GM12878 (cell line): Measurements from ENCODE around the gene TLCD2. TPM values are rescaled to one million over a fixed set of nuclear protein-coding genes. Genes with fewer than 3 reads are reported as not detected.

ENCODE experiments used
- ATAC-seq: fragments of 200-7000 bp; cut with Tn5 transposase; 3 replicates; pipeline ENCODE4 v1.9.1; 2020; ENCODE audit warnings: mild to moderate bottlenecking, moderate library complexity
- BruUV-seq: library from RNA; stranded (reverse); fragments of 400-500 nt; replicated peaks from 2 replicates; lab custom pipeline; 2021; lab: Mats Ljungman, UMichigan
- CTCF ChIA-PET: fragments of 300-600 bp; sonication (Branson Sonifier 250); formaldehyde crosslinking; extraction: SDS; loops from one replicate; lab custom pipeline; 2021; ENCODE audit warnings: inconsistent platforms; lab: Yijun Ruan, JAX
- POLR2A ChIA-PET: fragments of 350-600 bp; formaldehyde crosslinking; extraction: SDS; loops from one replicate; lab custom pipeline; 2021; ENCODE audit warnings: inconsistent platforms; lab: Charles Lee
- RAD21 ChIA-PET: fragments of 300-600 bp; sonication (Branson Sonifier 250); formaldehyde crosslinking; loops from one replicate; lab custom pipeline; 2023; ENCODE audit warnings: antibody characterized with exemption; ENCODE audit not compliant: unreplicated experiment; lab: Charles Lee
- SMC1A ChIA-PET: fragments of 300-600 bp; sonication (Branson Sonifier 250); formaldehyde crosslinking; loops from one replicate; lab custom pipeline; 2023; ENCODE audit not compliant: unreplicated experiment, uncharacterized antibody; lab: Charles Lee
- DNase-seq: peaks from one replicate; pipeline ENCODE4 v3.0.0-alpha.2; 2011; ENCODE audit warnings: low read depth, low spot score
- FAIRE-seq: peaks from 3 replicates; lab custom pipeline; 2011; peaks lifted over from hg19 to GRCh38; lab: Jason Lieb, UNC
- H2AFZ ChIP-seq: 2 replicates; pipeline ENCODE4 v1.6.0; 2011; ENCODE audit warnings: low read depth, low read length, control low read depth; ENCODE audit not compliant: control insufficient read depth
- H3K27ac ChIP-seq: 2 replicates; pipeline ENCODE4 v1.5.1; 2011; ENCODE audit warnings: control low read depth; ENCODE audit not compliant: control insufficient read depth, insufficient read depth
- H3K27me3 ChIP-seq, 2 experiments: replicated peaks in 1 of 2; 2 replicates each; pipeline versions ENCODE4 v1.6.0 to v1.6.1; 2011; ENCODE audit warnings: low read length in 1 of 2; ENCODE audit not compliant: control insufficient read depth in 2 of 2, insufficient read depth in 2 of 2
- H3K36me3 ChIP-seq, 2 experiments: 2 replicates each; pipeline ENCODE4 v1.5.1; 2011; ENCODE audit warnings: low read length in 1 of 2; ENCODE audit not compliant: control insufficient read depth in 2 of 2, insufficient read depth in 2 of 2
- H3K4me1 ChIP-seq: 2 replicates; pipeline ENCODE4 v1.6.1; 2011; ENCODE audit warnings: mild to moderate bottlenecking, low read length, moderate library complexity, mixed read lengths; ENCODE audit not compliant: control insufficient read depth, insufficient read depth
- H3K4me2 ChIP-seq: 2 replicates; pipeline ENCODE4 v1.6.0; 2011; ENCODE audit warnings: control low read depth; ENCODE audit not compliant: control insufficient read depth, insufficient read depth
- H3K4me3 ChIP-seq: fragments of 200-600 bp; sonication (generic); 2 replicates; pipeline ENCODE4 v1.5.1; 2016
- H3K79me2 ChIP-seq: 2 replicates; pipeline ENCODE4 v1.6.0; 2011; ENCODE audit warnings: low read length; ENCODE audit not compliant: control insufficient read depth, insufficient read depth
- H3K9ac ChIP-seq: 2 replicates; pipeline ENCODE4 v1.8.0; 2011; ENCODE audit warnings: low read length, control low read depth, mixed read lengths; ENCODE audit not compliant: control insufficient read depth, insufficient read depth
- H3K9me3 ChIP-seq: replicated peaks from 3 replicates; pipeline ENCODE4 v1.5.1; 2011; ENCODE audit warnings: mild to moderate bottlenecking, low read length; ENCODE audit not compliant: control insufficient read depth, insufficient read depth
- H4K20me1 ChIP-seq: 2 replicates; pipeline ENCODE4 v1.6.0; 2011; ENCODE audit not compliant: control insufficient read depth, insufficient read depth
- EP300 ChIP-seq, 2 experiments: fragments of 150-350 bp in 1 of 2; IDR thresholded peaks; 2 replicates each; pipeline ENCODE4 v1.6.1; 2011 to 2012; ENCODE audit warnings: low read depth in 2 of 2, low read length in 2 of 2, borderline replicate concordance in 1 of 2, improper control_type of control experiment in 1 of 2, inconsistent platforms in 1 of 2; ENCODE audit not compliant: control insufficient read depth in 1 of 2
- LARP7 ChIP-seq: fragments of 450-650 bp; IDR thresholded peaks from 2 replicates; pipeline ENCODE4 v1.6.1; 2017; ENCODE audit warnings: mild to moderate bottlenecking
- MTA3 ChIP-seq: IDR thresholded peaks from 2 replicates; pipeline ENCODE4 v1.6.1; 2012; ENCODE audit warnings: low read length, inconsistent platforms, borderline replicate concordance
- YBX1 ChIP-seq: fragments of 450-650 bp; IDR thresholded peaks from 2 replicates; pipeline ENCODE4 v1.6.1; 2016; ENCODE audit warnings: antibody characterized with exemption
- ZNF217 ChIP-seq: fragments of 450-650 bp; IDR thresholded peaks from 2 replicates; pipeline ENCODE4 v1.6.1; 2017; ENCODE audit warnings: antibody characterized with exemption, mild to moderate bottlenecking
- WGBS: methylation state at CpG from one replicate; pipeline ENCODE4 v1.1.6; 2016; ENCODE audit warnings: low lambda C conversion rate; ENCODE audit not compliant: insufficient replicate concordance, insufficient coverage; ENCODE audit errors: missing lambda C conversion rate; 5-methylcytosine and 5-hydroxymethylcytosine counted together
- in situ Hi-C: fragments of 300-500 bp; cut with MboI; formaldehyde crosslinking; loops from 9 replicates; pipeline ENCODE4 v1.14.3; 2018; ENCODE audit warnings: mixed read lengths
- intact Hi-C: fragments of 100-400 bp; cut with micrococcal nuclease; formaldehyde crosslinking; loops from one replicate; pipeline ENCODE4 v1.14.2; 2022; ENCODE audit not compliant: unreplicated experiment
- polyA plus RNA-seq, 11 experiments: library from polyadenylated mRNA; depleted of rRNA in 4 of 11; unstranded in 6 of 11; stranded (reverse) in 5 of 11; fragments of >200 nt; fragmentation: Nextera tagmentation in 4 of 11; fragmentation: Illumina TruSeq in 1 of 11; extraction: Ambion mirVana in 4 of 11; extraction: Trizol in 1 of 11; gene quantifications; 1 replicate in 1 of 11; 2 replicates in 10 of 11; pipeline versions ENCODE4 v1.2.1 to v1.2.3, GENCODE V29; 2011 to 2016; ENCODE audit warnings: inconsistent platforms in 2 of 11, missing spikeins in 2 of 11, low read depth in 1 of 11
- total RNA-seq, 4 experiments: library from RNA; depleted of rRNA in 3 of 4; stranded (reverse); fragments of >200 nt in 3 of 4; fragmentation: Illumina TruSeq in 1 of 4; extraction: Trizol in 1 of 4; gene quantifications; 2 replicates each; pipeline versions ENCODE4 v1.2.1 to v1.2.3, GENCODE V29; 2013 to 2021
- TF ChIP-seq, protein P1 (sequence below): IDR thresholded peaks from 2 replicates; pipeline ENCODE4 v1.6.1; 2011; ENCODE audit warnings: mild to moderate bottlenecking, low read depth, low read length, moderate library complexity; ENCODE audit not compliant: insufficient replicate concordance
- TF ChIP-seq, protein P2 (sequence below): fragments of 450-650 bp; conservative IDR thresholded peaks from 2 replicates; pipeline ENCODE4 v1.6.1; 2017; ENCODE audit warnings: mild to moderate bottlenecking, moderate library complexity
- TF ChIP-seq, protein P3 (sequence below): fragments of 450-650 bp; formaldehyde crosslinking; IDR thresholded peaks from 2 replicates; pipeline ENCODE4 v1.5.0; 2022; ENCODE audit warnings: mild to moderate bottlenecking, missing genetic modification characterization

TLCD2 gene
- total and polyA plus RNA-seq, 10 of the 15 experiments (the other 5 are each of a cell fraction or from before 2014, with no cell fraction given): 0.02 to 0.15 (median 0.05) TPM; not detected in 2

DNA sequence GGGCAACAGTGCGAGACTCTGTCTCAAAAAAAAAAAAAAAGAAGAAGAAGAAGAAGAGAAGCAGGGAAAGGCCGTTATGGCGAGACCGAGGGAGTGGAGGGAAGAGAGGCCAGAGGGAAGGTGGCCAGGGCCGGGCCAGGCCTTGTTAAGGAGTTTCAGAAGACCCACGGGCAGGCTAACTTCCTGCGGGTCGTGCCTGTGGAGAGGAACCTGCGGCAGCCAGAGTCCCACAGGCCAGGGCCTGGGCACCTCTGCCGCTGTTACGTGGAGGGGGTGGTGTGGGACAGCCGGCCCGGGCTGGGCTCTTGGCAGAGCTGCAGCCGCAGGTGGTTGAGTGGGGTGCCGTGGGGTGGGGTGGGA lies 19.8 kb upstream of the TLCD2 start (continued):
- no peak for TF ChIP-seq MTA3
- TF ChIP-seq, protein P1, sequence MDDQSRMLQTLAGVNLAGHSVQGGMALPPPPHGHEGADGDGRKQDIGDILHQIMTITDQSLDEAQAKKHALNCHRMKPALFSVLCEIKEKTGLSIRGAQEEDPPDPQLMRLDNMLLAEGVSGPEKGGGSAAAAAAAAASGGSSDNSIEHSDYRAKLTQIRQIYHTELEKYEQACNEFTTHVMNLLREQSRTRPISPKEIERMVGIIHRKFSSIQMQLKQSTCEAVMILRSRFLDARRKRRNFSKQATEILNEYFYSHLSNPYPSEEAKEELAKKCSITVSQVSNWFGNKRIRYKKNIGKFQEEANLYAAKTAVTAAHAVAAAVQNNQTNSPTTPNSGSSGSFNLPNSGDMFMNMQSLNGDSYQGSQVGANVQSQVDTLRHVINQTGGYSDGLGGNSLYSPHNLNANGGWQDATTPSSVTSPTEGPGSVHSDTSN: no peak
- TF ChIP-seq EP300 (IDR thresholded peaks at IDR 0.05; ENCODE audit: borderline replicate concordance in 1 of 2, control insufficient read depth in 1 of 2, low read depth in 2 of 2, low read length in 2 of 2): no peak
- TF ChIP-seq, protein P2, sequence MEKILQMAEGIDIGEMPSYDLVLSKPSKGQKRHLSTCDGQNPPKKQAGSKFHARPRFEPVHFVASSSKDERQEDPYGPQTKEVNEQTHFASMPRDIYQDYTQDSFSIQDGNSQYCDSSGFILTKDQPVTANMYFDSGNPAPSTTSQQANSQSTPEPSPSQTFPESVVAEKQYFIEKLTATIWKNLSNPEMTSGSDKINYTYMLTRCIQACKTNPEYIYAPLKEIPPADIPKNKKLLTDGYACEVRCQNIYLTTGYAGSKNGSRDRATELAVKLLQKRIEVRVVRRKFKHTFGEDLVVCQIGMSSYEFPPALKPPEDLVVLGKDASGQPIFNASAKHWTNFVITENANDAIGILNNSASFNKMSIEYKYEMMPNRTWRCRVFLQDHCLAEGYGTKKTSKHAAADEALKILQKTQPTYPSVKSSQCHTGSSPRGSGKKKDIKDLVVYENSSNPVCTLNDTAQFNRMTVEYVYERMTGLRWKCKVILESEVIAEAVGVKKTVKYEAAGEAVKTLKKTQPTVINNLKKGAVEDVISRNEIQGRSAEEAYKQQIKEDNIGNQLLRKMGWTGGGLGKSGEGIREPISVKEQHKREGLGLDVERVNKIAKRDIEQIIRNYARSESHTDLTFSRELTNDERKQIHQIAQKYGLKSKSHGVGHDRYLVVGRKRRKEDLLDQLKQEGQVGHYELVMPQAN: no peak

DNA sequence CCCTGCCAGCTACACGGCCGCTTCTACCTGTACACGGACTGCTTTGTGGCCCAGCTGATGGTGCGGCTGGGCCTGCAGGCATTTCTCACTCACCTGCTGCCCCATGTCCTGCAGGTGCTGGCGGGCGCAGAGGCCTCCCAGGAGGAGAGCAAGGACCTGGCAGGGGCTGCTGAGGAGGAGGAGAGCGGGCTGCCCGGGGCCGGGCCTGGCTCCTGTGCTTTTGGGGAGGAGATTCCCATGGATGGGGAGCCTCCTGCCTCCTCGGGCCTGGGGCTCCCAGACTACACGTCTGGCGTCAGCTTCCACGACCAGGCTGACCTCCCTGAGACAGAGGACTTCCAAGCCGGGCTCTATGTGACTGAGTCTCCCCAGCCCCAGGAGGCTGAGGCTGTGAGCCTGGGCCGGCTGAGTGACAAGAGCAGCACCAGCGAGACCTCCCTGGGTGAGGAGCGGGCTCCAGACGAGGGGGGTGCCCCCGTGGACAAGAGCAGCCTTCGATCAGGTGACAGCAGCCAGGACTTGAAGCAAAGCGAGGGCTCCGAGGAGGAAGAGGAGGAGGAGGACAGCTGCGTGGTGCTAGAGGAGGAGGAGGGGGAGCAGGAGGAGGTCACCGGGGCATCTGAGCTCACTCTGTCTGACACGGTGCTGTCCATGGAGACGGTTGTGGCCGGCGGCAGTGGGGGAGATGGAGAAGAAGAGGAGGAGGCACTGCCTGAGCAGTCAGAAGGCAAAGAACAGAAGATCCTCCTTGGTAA lies 17.9 kb upstream of the TLCD2 start:
- no peak overlapping the region for H3K9ac ChIP-seq
- H3K27ac ChIP-seq: no peak overlapping the region
- BruUV-seq: no TSS peak
- POLR2A ChIA-PET: no interaction called here
- no peak overlapping the region for H2AFZ ChIP-seq
- ATAC-seq (no peak), DNase-seq (no peak), FAIRE-seq (no peak)
- peaks cover 16% of the 10 kb centered on the region for H3K79me2 ChIP-seq
- no peak overlapping the region for H3K4me3 ChIP-seq
- H3K36me3 ChIP-seq: peaks cover 3 to 5% of the 10 kb centered on the region in 2 experiments; a peak in 3 of 4 replicates
- no peaks in the 10 kb centered on the region for H4K20me1 ChIP-seq
- CTCF ChIA-PET: interaction anchor here (1.1 kb wide), 1 partner anchor 27 kb away, joined by 3 read pairs; no protein-coding TSS in a partner anchor
- peaks cover 22% of the 10 kb centered on the region for H3K4me1 ChIP-seq
- WGBS: 93% methylated on average over 28 of the region's 28 CpGs
- intact Hi-C loops: no loop called here
- TF ChIP-seq YBX1 (no peak), LARP7 (no peak), ZNF217 (no peak)
- TF ChIP-seq, protein P3, sequence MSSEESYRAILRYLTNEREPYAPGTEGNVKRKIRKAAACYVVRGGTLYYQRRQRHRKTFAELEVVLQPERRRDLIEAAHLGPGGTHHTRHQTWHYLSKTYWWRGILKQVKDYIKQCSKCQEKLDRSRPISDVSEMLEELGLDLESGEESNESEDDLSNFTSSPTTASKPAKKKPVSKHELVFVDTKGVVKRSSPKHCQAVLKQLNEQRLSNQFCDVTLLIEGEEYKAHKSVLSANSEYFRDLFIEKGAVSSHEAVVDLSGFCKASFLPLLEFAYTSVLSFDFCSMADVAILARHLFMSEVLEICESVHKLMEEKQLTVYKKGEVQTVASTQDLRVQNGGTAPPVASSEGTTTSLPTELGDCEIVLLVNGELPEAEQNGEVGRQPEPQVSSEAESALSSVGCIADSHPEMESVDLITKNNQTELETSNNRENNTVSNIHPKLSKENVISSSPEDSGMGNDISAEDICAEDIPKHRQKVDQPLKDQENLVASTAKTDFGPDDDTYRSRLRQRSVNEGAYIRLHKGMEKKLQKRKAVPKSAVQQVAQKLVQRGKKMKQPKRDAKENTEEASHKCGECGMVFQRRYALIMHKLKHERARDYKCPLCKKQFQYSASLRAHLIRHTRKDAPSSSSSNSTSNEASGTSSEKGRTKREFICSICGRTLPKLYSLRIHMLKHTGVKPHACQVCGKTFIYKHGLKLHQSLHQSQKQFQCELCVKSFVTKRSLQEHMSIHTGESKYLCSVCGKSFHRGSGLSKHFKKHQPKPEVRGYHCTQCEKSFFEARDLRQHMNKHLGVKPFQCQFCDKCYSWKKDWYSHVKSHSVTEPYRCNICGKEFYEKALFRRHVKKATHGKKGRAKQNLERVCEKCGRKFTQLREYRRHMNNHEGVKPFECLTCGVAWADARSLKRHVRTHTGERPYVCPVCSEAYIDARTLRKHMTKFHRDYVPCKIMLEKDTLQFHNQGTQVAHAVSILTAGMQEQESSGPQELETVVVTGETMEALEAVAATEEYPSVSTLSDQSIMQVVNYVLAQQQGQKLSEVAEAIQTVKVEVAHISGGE (CRISPR knock-in tag): no peak
- RAD21 ChIA-PET: no interaction called here
- H3K9me3 ChIP-seq: no peaks in the 10 kb centered on the region
- no peaks in the 10 kb centered on the region for H3K27me3 ChIP-seq
- in situ Hi-C loops: no loop called here
- no peak overlapping the region for H3K4me2 ChIP-seq
- SMC1A ChIA-PET: interaction anchor here (1.7 kb wide), 1 partner anchor 9 kb away, joined by 4 read pairs; no protein-coding TSS in a partner anchor
